ENCODE data around the gene TAF1L. TPM values are rescaled to one million over a fixed set of nuclear protein-coding genes. Genes with fewer than 3 reads are reported as not detected.

TAF1L gene
- total and polyA plus RNA-seq, 9 donors: 0.03 to 0.05 (median 0.05) TPM; not detected in 6

DNA sequence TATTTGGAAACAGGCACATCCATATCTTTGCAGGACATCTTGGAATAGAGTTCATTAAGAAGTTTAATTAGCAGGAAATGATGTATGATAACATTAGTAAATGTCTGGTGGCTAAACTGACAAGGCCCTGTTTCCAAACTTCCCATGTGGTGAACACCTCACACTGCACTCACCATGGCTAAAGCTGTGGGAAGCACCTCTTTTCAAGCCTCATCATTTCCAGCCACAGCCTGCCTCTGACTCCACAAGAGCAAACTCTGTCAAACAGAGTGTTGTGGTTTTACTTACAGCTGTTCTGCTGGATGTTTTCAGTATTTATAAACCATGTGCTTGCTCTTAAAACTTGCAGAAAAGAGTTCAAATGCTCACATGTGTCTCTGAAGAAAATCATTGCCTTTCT is 47.6 kb downstream of the TAF1L start:
- no peaks in the 10 kb centered on the region for H3K27me3 ChIP-seq
- intact Hi-C loops (cut with DNase I): loop anchor here in 2 of 4 donors (5.0 to 10.0 kb wide), 2 partner anchors 377 to 379 kb away; no protein-coding TSS in a partner anchor
- H3K4me1 ChIP-seq (ENCODE audit: insufficient read depth): no peaks in the 10 kb centered on the region
- DNase-seq: no peak
- no peak for TF ChIP-seq EP300 (IDR thresholded peaks at IDR 0.05)
- no peak for TF ChIP-seq POLR2A (IDR thresholded peaks at IDR 0.05)
- TF ChIP-seq, protein P1, sequence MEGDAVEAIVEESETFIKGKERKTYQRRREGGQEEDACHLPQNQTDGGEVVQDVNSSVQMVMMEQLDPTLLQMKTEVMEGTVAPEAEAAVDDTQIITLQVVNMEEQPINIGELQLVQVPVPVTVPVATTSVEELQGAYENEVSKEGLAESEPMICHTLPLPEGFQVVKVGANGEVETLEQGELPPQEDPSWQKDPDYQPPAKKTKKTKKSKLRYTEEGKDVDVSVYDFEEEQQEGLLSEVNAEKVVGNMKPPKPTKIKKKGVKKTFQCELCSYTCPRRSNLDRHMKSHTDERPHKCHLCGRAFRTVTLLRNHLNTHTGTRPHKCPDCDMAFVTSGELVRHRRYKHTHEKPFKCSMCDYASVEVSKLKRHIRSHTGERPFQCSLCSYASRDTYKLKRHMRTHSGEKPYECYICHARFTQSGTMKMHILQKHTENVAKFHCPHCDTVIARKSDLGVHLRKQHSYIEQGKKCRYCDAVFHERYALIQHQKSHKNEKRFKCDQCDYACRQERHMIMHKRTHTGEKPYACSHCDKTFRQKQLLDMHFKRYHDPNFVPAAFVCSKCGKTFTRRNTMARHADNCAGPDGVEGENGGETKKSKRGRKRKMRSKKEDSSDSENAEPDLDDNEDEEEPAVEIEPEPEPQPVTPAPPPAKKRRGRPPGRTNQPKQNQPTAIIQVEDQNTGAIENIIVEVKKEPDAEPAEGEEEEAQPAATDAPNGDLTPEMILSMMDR (IDR thresholded peaks at IDR 0.05): no peak
- H3K27ac ChIP-seq: no peak overlapping the region
- H3K36me3 ChIP-seq: no peaks in the 10 kb centered on the region
- no peak overlapping the region for H3K4me3 ChIP-seq
- H3K9me3 ChIP-seq: no peaks in the 10 kb centered on the region

DNA sequence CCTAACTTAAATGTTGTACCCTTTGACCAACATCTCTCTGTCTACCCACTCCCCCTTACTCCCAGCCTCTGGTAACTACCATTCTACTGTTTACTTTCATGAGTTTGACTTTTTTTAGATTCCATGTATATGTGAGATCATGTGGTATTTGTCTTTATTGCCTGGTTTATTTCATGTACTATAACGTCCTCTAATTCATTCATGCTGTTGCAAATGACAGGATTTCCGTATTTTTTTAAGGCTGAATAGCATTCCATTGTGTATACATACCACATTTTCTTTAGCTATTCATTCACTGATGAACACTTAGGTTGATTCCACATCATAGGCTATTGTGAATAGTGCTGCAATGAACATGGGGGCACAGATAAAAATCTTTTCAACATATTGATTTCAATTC is 50.7 kb downstream of the TAF1L start:
- Histone ChIP-seq H3K27ac (no peak overlapping the region), H3K9me3 (no peaks in the 10 kb centered on the region), H3K4me1 (ENCODE audit: insufficient read depth) (no peaks in the 10 kb centered on the region), H3K4me3 (no peak overlapping the region), H3K27me3 (no peaks in the 10 kb centered on the region), H3K36me3 (no peaks in the 10 kb centered on the region)
- no peak for DNase-seq
- no peak for TF ChIP-seq EP300 (IDR thresholded peaks at IDR 0.05)
- TF ChIP-seq, protein P1 (IDR thresholded peaks at IDR 0.05): no peak
- TF ChIP-seq POLR2A (IDR thresholded peaks at IDR 0.05): no peak
- intact Hi-C loops (cut with DNase I): loop anchor here (5.0 to 10.0 kb wide), 3 partner anchors 207 to 383 kb away; no protein-coding TSS in a partner anchor
- 65 to 71% (median 67%) methylated on average over 2 of the region's 2 CpGs for WGBS, 3 donors

DNA sequence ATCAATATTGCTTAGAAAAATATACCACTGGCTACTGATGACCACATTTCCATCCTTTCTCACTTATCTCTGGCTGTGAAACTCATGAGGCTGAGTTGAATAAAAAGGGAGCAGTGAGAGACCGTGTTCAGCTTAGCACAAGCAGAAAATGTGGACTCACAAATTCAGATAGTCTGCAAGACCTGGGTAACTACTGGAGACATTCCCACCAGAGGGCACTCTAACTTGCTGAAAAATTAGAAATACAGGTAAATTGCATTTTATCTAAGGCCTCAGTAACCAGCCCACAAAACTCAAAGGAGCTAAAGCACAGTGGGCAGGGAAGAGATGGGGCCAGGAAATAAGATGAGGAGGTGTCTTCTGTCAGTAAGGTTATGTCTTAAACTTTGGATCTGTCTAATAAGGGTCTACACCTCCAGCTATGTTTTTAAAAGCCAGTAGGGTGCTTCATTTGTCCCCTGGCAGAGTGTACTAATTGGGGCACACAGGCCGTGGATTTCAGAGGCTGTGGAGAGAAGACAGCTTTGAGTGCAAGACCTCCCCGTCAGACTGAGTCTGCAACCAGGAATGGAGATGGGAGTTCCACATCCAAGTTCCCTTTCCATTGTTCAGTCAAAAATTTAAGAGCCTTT is 53.8 kb downstream of the TAF1L start:
- no peaks in the 10 kb centered on the region for H3K9me3 ChIP-seq
- no peaks in the 10 kb centered on the region for H3K27me3 ChIP-seq
- TF ChIP-seq POLR2A (IDR thresholded peaks at IDR 0.05): no peak
- TF ChIP-seq, protein P1 (IDR thresholded peaks at IDR 0.05): peak in 1 of 3 donors; percentile 39
- peak in 1 of 5 donors; percentile 27 for DNase-seq
- H3K4me1 ChIP-seq (ENCODE audit: insufficient read depth): no peaks in the 10 kb centered on the region
- no peak overlapping the region for H3K4me3 ChIP-seq
- intact Hi-C loops (cut with DNase I): loop anchor here (2.0 to 10.0 kb wide), 4 partner anchors 203 to 386 kb away; no protein-coding TSS in a partner anchor
- 34 to 39% (median 35%) methylated on average over 3 of the region's 3 CpGs for WGBS, 3 donors
- H3K36me3 ChIP-seq: no peaks in the 10 kb centered on the region
- no peak overlapping the region for H3K27ac ChIP-seq

- 2 to 6% (median 4%) methylated on average over 3 of the region's 3 CpGs for WGBS, 3 donors
- H3K4me1 ChIP-seq (ENCODE audit: insufficient read depth): no peaks in the 10 kb centered on the region
- H3K27me3 ChIP-seq: no peaks in the 10 kb centered on the region
- no peaks in the 10 kb centered on the region for H3K9me3 ChIP-seq
- DNase-seq: no peak
- intact Hi-C loops (cut with DNase I): loop anchor here (2.0 to 10.0 kb wide), 4 partner anchors 202 to 387 kb away; no protein-coding TSS in a partner anchor
- H3K4me3 ChIP-seq: no peak overlapping the region
- H3K36me3 ChIP-seq: no peaks in the 10 kb centered on the region
- TF ChIP-seq POLR2A (IDR thresholded peaks at IDR 0.05): no peak
- TF ChIP-seq EP300 (IDR thresholded peaks at IDR 0.05): no peak
- TF ChIP-seq, protein P1 (IDR thresholded peaks at IDR 0.05): no peak
- no peak overlapping the region for H3K27ac ChIP-seq
These were observed 54.7 kb downstream of the TAF1L start for GRCh38 chr9:32580631-32581300.
